ENCODE measurements around the gene DRGX. TPM values are rescaled to one million over a fixed set of nuclear protein-coding genes. Genes with fewer than 3 reads are reported as not detected.

Gene DRGX
- total and polyA plus RNA-seq, 2 of the 4 experiments (the other 2 are of a cell fraction): not detected

GRCh38 chr10:49318028-49318427, 77.9 kb downstream of the DRGX start:
- Histone ChIP-seq H3K23ac (ENCODE audit: low read depth, low read length) (no peak overlapping the region), H4K20me1 (ENCODE audit: insufficient read depth, low read length) (no peaks in the 10 kb centered on the region), H4K91ac (ENCODE audit: insufficient read depth, low read depth, low read length) (no peak overlapping the region), H2BK15ac (ENCODE audit: low read depth, low read length) (no peak overlapping the region), H2AK5ac (ENCODE audit: low read depth, low read length) (no peak overlapping the region), H4K5ac (ENCODE audit: low read depth, low read length) (no peak overlapping the region), H2BK20ac (ENCODE audit: low read depth, low read length) (no peak overlapping the region), H3K27me3 (ENCODE audit: control insufficient read depth, insufficient read depth, low read length) (peaks cover 6% of the 10 kb centered on the region; the same call in 1 of the 2 replicates), H2AK9ac (replicated peaks; ENCODE audit: low read depth, low read length, poor library complexity) (no peak overlapping the region), H3K79me1 (ENCODE audit: low read depth in 1 of 2, low read length in 2 of 2) (no peaks in the 10 kb centered on the region), H4K8ac (ENCODE audit: low read depth in 2 of 2, low read length in 2 of 2) (no peak overlapping the region), H2BK5ac (ENCODE audit: low read depth, low read length, poor library complexity, severe bottlenecking) (no peak overlapping the region), H3K18ac (ENCODE audit: low read depth, low read length) (no peak overlapping the region), H3K27ac (ENCODE audit: insufficient read depth, low read length) (no peak overlapping the region), H3K56ac (ENCODE audit: extremely low read depth, insufficient read depth, low read length) (no peak overlapping the region), H3K4ac (ENCODE audit: low read depth, low read length) (no peak overlapping the region), H3K4me3 (ENCODE audit: insufficient read depth, low read depth, low read length) (no peak overlapping the region), H3K9me3 (ENCODE audit: control insufficient read depth, insufficient read depth, low read length) (no peaks in the 10 kb centered on the region), H3K4me2 (ENCODE audit: low read depth, low read length) (no peak overlapping the region), H2BK120ac (ENCODE audit: low read depth, low read length) (no peak overlapping the region), H3K4me1 (ENCODE audit: control insufficient read depth, insufficient read depth, low read length) (no peaks in the 10 kb centered on the region), H3K9me1 (ENCODE audit: insufficient read depth, low read length) (no peaks in the 10 kb centered on the region), H3K9ac (ENCODE audit: low read depth, low read length) (no peak overlapping the region), H2AFZ (replicated peaks; ENCODE audit: low read length, poor library complexity) (no peak overlapping the region), H3K36me3 (ENCODE audit: control insufficient read depth, insufficient read depth, low read length) (no peaks in the 10 kb centered on the region), H3K14ac (replicated peaks; ENCODE audit: low read depth, low read length) (no peak overlapping the region)
- BruUV-seq (replicated peaks): no TSS peak
- CTCF ChIA-PET: no interaction called here
- dilution Hi-C loops (cut with HindIII; ENCODE audit: low sequenced_read_pairs, unreplicated experiment): no loop called here
- TF ChIP-seq MAZ (IDR thresholded peaks at IDR 0.05; ENCODE audit: borderline replicate concordance, low read depth, low read length): no peak
- no peak for TF ChIP-seq CEBPB (IDR thresholded peaks at IDR 0.05; ENCODE audit: low read depth, low read length)
- TF ChIP-seq, protein P1, sequence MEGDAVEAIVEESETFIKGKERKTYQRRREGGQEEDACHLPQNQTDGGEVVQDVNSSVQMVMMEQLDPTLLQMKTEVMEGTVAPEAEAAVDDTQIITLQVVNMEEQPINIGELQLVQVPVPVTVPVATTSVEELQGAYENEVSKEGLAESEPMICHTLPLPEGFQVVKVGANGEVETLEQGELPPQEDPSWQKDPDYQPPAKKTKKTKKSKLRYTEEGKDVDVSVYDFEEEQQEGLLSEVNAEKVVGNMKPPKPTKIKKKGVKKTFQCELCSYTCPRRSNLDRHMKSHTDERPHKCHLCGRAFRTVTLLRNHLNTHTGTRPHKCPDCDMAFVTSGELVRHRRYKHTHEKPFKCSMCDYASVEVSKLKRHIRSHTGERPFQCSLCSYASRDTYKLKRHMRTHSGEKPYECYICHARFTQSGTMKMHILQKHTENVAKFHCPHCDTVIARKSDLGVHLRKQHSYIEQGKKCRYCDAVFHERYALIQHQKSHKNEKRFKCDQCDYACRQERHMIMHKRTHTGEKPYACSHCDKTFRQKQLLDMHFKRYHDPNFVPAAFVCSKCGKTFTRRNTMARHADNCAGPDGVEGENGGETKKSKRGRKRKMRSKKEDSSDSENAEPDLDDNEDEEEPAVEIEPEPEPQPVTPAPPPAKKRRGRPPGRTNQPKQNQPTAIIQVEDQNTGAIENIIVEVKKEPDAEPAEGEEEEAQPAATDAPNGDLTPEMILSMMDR (conservative IDR thresholded peaks at IDR 0.05; ENCODE audit: low read depth, low read length): no peak
- TF ChIP-seq MXI1 (IDR thresholded peaks at IDR 0.05; ENCODE audit: borderline replicate concordance, low read depth, low read length): no peak
- TF ChIP-seq POLR2A (IDR thresholded peaks at IDR 0.05; ENCODE audit: low read depth, low read length): no peak
- TF ChIP-seq RCOR1 (IDR thresholded peaks at IDR 0.05; ENCODE audit: insufficient replicate concordance, low read length): no peak
- no peak for TF ChIP-seq NFE2L2 (IDR thresholded peaks at IDR 0.05; ENCODE audit: low read depth, low read length)
- ATAC-seq (ENCODE audit: low read depth) (no peak), DNase-seq (no peak)
- 69% methylated on average over 2 of the region's 6 CpGs; no CpG with 5 or more reads in 1 of the 2 experiments for WGBS, 2 experiments (ENCODE audit: extremely low coverage in 2 of 2, insufficient read length in 1 of 2)
- in situ Hi-C loops (cut with MboI; ENCODE audit: low sequenced_read_pairs): no loop called here
- POLR2A ChIA-PET (ENCODE audit: unreplicated experiment): no interaction called here
- intact Hi-C loops (cut with micrococcal nuclease): no loop called here

Measured in IMR-90 (cell line).